ENCODE data around the gene ZNF772.
"Not testable (repeated sequence)": the region's sequence is repeated elsewhere in the genome, so short reads cannot be mapped to it uniquely, and the experiment has no call there.

ZNF772 gene

GRCh38 chr19:57477191-57478008, at the start of gene ZNF772:
Gene ZNF772 (minus strand): TSS chr19:57477566. CDS start chr19:57477309, 257 bp downstream.
- DNase-seq, result peak; percentile 92

DNA sequence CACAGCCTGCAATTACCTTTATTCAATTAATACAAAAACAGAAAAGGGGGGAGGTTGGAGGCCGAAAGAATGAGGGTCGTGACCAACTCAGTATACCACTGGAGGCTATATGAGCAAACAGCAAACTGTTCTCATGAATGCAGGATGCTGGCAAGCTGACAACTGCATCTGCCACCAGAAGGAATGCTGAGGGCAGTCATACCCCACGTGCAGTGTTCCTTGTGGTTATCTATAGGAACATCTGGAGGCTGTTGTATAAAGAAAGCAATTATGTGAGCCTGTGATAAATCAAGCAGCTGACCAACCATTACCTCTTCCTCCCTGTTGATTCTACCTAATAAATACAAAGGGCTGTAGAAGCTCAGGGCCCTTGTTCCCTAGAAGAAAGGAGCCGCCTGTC, 40.7 kb upstream of the ZNF772 start:
- not testable (repeated sequence) for DNase-seq

GRCh38 chr19:57515255-57515654, 37.9 kb upstream of the ZNF772 start:
- no peak for DNase-seq

DNA sequence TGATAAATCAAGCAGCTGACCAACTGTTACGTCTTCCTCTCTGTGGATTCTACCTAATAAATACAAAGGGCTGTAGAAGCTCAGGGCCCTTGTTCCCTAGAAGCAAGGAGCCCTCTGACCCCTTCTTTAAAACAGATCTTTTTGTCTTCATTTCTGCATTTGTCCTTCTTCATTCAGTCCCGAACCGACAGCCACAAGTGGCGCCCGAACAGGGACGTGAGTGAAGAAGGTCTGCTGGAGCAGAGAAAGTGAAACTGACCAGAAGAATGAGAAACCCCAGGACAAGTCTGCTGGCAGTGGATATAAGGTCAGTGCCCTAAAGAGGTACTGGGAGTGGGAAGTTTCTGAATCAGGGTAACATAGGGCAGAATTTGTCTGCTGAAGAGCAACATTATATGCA, 35.5 kb upstream of the ZNF772 start:
- DNase-seq, result peak; percentile 36

DNA sequence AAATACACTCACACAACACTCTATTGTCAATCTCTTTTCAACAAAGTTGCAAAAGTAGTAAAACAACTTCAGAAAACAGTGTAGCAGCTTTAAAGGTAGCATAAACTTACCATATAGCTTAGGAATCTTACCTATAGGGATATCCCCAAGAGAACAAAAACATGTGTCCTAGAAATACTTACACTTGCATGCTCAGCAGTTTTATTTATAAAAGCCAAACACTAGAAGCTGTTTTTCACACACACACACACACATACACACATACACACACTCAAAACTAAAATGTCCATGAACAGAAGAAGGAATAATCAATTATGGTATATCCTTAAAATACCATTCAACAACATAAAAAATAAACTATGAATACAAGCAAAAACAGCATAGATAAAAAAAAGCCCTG, 34.1 kb upstream of the ZNF772 start:
- DNase-seq, result no peak

GRCh38 chr19:57506163-57506562, 28.8 kb upstream of the ZNF772 start:
- DNase-seq, result no peak

DNA sequence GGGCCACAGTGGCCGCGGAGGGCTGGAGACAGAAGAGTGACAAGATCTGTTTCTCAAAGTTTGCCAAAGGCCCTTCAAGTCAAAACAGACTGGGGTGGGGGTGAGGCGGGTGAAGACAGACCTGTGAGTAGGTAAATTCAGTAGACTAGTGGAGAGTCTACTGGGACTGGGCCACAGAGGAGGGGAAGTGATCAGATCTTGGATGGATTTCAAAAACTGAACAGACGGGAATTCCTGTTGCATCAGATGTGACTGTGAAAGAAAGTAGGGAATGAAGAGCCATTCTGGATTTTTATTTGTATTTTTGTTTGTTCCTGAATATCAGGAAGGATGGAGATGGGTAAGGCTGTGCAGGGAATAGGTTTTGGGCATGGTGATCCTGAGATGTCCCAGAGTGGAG, 23.0 kb upstream of the ZNF772 start:
- DNase-seq, result peak; percentile 52

DNA sequence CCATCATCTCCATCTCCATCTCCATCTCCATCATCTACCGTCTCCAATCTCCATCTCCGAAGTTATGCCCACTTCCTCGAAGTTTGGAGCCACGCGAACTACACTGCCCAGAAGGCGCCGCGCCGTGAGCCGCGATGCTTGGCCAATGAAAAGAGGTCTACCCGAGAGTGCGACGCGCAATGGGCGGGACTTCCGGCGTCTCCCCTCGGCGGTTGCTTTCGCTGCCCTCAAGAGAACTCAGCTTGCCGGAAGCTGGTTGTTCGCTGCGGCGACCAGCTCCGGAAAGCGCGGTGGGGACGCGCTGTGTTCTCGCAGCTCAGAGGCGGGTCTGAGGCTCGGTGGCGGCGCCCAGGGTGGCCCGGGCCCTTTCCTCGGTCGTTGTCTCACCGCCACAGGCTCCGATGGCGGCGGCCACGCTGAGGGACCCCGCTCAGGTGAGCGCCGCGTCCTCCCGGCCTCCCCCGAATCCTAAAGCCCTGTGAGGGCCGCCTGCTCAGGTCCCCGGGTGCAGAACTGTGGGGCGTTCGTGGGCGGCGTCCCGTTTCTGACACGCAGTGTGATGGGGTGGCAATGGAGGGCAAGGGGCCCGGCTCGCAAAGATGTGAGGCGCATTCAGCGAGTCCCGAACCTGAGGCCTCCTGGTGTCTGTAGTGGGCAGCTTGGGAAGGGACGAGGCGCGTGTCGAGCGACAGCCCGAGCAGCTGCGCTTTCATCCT, 22.5 kb upstream of the ZNF772 start, which contains the start of gene ZNF773:
ZNF773 (plus strand) TSS at position 259 of the 716 bp plus-strand sequence; CDS start at position 402, 143 bp downstream.
- DNase-seq, result peak; percentile 96

DNA sequence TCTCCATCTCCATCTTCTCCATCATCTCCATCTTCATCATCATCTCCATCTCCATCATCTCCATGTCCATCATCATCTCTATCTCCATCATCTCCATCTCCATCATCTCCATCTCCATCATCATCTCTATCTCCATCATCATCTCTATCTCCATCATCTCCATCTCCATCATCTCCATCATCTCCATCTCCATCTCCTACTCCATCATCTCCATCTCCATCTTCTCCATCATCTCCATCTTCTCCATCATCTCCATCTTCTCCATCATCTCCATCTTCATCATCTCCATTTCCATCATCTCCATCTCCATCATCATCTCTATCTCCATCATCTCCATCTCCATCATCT, 21.9 kb upstream of the ZNF772 start:
- DNase-seq, result not testable (repeated sequence)

DNA sequence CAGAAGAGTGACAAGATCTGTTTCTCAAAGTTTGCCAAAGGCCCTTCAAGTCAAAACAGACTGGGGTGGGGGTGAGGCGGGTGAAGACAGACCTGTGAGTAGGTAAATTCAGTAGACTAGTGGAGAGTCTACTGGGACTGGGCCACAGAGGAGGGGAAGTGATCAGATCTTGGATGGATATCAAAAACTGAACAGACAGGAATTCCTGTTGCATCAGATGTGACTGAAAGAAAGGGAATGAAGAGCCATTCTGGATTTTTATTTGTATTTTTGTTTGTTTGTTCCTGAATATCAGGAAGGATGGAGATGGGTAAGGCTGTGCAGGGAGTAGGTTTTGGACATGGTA, 10.9 kb upstream of the ZNF772 start:
- peak; percentile 42 for DNase-seq

DNA sequence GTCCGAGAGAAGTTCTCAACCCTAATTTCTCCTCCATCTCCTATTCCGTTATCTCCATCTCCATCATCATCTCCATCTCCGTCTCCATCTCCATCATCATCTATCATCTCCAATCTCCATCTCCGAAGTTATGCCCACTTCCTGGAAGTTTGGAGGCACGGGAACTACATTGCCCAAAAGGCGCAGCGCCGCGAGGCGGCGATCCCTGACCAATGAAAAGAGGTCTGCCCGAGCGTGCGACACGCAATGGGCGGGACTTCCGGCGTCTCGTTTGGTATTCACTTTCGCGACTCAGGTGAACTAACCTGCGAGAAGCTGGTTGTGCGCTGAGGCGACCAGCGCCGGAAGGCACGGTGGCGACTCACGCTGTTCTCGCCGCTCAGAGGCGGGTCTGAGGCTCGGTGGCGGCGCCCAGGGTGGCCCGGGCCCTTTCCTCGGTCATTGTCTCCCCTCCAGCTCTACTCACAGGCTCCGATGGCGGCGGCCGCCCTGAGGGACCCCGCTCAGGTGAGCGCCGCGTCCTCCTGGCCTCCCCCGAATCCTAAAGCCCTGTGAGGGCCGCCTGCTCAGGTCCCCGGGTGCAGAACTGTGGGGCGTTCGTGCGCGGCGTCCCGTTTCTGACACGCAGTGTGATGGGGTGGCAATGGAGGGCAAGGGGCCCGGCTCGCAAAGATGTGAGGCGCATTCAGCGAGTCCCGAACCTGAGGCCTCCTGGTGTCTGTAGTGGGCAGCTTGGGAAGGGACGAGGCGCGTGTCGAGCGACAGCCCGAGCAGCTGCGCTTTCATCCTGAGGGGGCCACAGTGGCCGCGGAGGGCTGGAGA, 10.3 kb upstream of the ZNF772 start, which contains the start of gene ZNF419:
ZNF419 (plus strand) TSS at position 274 of the 822 bp plus-strand sequence; CDS start at position 475, 201 bp downstream.
- peak; percentile 87 for DNase-seq

DNA sequence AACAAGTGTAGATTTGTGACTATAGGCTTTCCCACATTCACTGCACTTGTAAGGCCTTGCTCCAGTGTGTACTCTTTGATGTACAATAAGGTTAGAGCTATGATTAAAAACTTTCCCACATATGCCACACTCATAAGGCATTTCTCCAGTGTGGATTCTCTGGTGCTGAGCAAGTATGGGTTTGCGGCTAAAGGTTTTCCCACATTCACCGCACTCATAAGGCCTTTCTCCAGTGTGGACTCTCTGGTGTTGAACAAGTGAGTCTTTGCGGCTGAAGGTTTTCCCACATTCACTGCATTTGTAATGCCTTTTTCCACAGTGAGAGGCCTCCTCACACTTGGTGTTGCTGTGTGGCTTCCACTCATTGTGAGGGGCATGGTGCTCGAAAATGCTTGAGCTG, 3.7 kb downstream of the ZNF772 start:
- peak; percentile 14 for DNase-seq

DNA sequence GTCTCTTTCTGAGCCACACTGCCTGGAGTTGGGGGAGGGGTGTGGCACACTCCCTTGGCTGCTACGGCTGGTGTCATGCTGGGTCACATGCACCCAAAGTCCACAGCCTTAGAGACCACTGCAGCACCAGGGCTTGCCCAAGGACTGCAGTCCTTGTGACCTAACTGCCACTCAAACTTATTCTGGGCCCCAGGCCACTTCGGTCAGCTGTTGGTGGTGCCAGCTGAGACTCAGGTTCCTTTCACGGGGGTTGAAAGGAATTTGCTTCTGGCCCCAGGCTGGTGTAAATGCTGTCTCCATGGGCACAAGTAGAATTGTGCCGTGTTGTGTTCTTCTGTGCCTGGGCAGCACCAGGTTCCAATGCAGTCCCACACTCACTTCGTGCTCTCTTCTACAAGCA, 10.9 kb downstream of the ZNF772 start:
- DNase-seq, result no peak

- peak; percentile 12 for DNase-seq
Observed at GRCh38 chr19:57465680-57466381, 11.5 kb downstream of the ZNF772 start.

GRCh38 chr19:57452307-57452706, 25.1 kb downstream of the ZNF772 start:
- no peak for DNase-seq

DNA sequence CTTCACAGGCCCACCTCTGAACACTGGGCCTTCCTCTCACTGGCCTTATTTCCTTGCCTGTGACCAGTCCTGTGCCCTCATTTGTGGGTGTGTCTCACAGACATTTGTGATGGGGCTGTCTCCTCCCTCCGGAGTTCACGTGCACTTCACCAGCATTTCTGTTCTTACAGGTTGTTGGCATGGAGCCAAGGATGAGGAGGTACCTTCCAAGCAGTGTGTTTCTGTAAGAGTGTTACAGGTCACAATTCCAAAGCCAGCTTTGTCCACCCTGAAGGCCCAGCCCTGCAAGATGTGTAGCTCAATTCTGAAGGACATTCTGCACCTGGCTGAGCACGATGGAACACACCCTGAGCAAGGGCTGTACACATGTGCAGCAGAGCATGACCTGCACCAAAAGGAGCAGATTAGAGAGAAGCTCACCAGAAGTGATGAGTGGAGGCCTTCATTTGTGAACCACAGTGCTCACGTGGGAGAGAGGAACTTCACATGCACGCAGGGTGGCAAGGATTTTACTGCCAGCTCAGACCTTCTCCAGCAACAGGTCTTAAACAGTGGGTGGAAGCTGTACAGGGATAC, 34.2 kb downstream of the ZNF772 start:
- DNase-seq, result no peak

DNA sequence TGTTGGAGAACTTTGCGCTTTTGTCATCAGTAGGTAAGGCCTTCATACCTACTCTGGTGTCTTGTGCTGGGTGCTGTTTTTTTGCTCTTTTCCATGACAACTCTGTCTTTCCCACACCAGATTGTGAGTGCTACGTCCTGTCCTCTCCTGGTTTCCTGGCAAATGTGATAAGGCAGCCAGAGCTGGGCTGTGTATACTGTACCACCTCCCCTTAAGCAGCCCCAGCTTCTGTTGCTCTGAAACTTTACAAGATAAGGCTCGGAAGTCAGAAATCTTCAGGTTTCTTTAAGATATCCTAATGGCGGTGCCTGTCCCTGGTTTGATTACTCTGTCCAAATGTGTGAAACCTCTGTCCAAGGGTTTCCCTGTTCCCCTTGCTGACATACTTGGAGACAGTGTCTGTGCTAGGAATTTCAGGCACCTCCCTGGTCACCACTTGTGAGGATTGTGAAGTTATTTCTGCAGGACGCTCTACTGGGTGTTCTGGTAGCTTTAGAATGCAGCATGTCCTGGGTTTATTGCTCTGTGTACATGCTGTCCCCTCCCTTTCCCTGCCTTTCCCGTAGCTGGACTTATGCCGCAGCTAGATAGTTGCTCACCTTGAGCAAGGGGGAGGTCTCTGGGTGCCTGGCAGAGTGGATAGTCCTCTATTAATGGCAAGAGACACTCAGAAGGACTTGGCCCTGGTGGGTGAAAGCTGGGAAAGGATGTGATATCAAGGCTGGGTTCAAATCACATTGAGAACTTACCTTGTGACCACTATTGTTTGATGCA, 35.2 kb downstream of the ZNF772 start:
- no peak for DNase-seq

DNA sequence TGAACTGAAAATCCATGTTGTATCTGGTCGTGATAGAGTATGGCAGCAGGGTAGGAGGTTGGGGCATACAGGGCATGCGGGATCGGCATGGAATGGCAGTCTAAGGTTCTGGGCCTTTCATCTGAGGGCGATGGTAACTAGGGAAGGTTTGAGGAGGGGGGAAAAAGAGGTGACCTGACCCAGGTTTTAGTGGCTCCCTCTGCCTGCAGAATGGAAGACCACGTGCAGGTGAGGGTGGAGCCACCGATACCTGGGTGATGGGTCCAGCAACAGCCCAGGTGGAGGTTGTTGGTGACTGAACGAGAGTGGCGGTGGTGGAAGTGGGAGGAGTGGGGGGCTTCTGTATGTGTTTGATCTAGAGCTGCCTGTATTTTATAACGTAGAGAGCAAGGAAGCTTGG, 38.4 kb downstream of the ZNF772 start:
- no peak for DNase-seq

GRCh38 chr19:57437931-57438330, 39.4 kb downstream of the ZNF772 start:
- no peak for DNase-seq

DNA sequence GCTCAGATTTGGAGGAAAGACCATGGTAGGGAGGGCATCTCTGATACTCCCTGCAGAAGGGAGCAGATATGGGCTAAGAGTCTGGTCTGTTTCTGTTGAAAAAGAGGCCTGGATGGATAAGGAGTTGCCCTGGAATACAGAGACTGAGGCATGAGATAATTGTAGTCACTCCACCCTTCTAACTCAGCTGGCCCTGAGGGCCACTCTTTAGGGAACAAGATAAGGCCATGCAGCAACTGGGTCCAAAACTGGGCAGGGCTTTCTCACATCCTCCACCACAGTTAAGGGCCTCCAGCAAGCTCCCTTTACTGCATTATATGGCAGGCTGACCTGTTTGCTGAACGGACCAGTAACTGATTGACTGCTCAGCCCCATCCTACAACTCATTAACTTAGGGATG, 40.9 kb downstream of the ZNF772 start:
- DNase-seq, result no peak
